ENCODE results near the gene LRRC41. TPM values are rescaled to one million over a fixed set of nuclear protein-coding genes. Genes with fewer than 3 reads are reported as not detected.

LRRC41 gene
- total RNA-seq, 2 experiments from 2014 or later: 36.8 to 48.8 TPM

GRCh38 chr1:46317323-46317722 lies 13.9 kb upstream of the LRRC41 start:
- ChIA-PET CTCF (ENCODE audit: unreplicated experiment) (interaction anchor here (1.0 kb wide), 1 partner anchor 14 kb away, joined by 4 read pairs; the partner anchor contains the start of genes LRRC41 and UQCRH), POLR2A (interaction anchor here (0.6 to 1.6 kb wide), 4 partner anchors 9 to 16 kb away, joined by 3 to 7 read pairs (median 4); no protein-coding TSS in a partner anchor)
- no peaks in the 10 kb centered on the region for H3K9me3 ChIP-seq (ENCODE audit: low read length)
- intact Hi-C loops (cut with micrococcal nuclease; ENCODE audit: unreplicated experiment): no loop called here
- no peak overlapping the region for H3K4me2 ChIP-seq (ENCODE audit: low read length)
- TF ChIP-seq, protein P1, sequence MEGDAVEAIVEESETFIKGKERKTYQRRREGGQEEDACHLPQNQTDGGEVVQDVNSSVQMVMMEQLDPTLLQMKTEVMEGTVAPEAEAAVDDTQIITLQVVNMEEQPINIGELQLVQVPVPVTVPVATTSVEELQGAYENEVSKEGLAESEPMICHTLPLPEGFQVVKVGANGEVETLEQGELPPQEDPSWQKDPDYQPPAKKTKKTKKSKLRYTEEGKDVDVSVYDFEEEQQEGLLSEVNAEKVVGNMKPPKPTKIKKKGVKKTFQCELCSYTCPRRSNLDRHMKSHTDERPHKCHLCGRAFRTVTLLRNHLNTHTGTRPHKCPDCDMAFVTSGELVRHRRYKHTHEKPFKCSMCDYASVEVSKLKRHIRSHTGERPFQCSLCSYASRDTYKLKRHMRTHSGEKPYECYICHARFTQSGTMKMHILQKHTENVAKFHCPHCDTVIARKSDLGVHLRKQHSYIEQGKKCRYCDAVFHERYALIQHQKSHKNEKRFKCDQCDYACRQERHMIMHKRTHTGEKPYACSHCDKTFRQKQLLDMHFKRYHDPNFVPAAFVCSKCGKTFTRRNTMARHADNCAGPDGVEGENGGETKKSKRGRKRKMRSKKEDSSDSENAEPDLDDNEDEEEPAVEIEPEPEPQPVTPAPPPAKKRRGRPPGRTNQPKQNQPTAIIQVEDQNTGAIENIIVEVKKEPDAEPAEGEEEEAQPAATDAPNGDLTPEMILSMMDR (conservative IDR thresholded peaks at IDR 0.05; ENCODE audit: low read length): no peak
- TF ChIP-seq EZH2phosphoT487 (IDR thresholded peaks at IDR 0.05; ENCODE audit: borderline replicate concordance, low read depth, low read length): no peak
- BruUV-seq (replicated peaks): no TSS peak
- no peak overlapping the region for H3K4me3 ChIP-seq (ENCODE audit: low read depth, low read length, poor library complexity, severe bottlenecking)
- no peaks in the 10 kb centered on the region for H3K9me2 ChIP-seq (ENCODE audit: insufficient read depth, low read length)
- H3K79me2 ChIP-seq (ENCODE audit: insufficient read depth, low read depth, low read length): no peaks in the 10 kb centered on the region
- DNase-seq (ENCODE audit: low spot score): no peak
- H3K27ac ChIP-seq (ENCODE audit: low read depth, low read length, poor library complexity, severe bottlenecking): no peak overlapping the region
- no peaks in the 10 kb centered on the region for H4K20me1 ChIP-seq (ENCODE audit: insufficient read depth, low read length)
- H2AFZ ChIP-seq (ENCODE audit: low read length): no peak overlapping the region
- peaks cover 56% of the 10 kb centered on the region for H3K36me3 ChIP-seq (ENCODE audit: insufficient read depth, low read length)
- no peaks in the 10 kb centered on the region for H3K4me1 ChIP-seq (ENCODE audit: insufficient read depth, low read length, poor library complexity, severe bottlenecking)

GRCh38 chr1:46315669-46316403 lies 12.4 kb upstream of the LRRC41 start:
- no peak overlapping the region for H3K4me3 ChIP-seq (ENCODE audit: low read depth, low read length, poor library complexity, severe bottlenecking)
- H2AFZ ChIP-seq (ENCODE audit: low read length): no peak overlapping the region
- intact Hi-C loops (cut with micrococcal nuclease; ENCODE audit: unreplicated experiment): no loop called here
- POLR2A ChIA-PET: interaction anchor here (0.7 kb wide), 1 partner anchor 13 kb away, joined by 3 read pairs; no protein-coding TSS in a partner anchor
- H3K4me2 ChIP-seq (ENCODE audit: low read length): no peak overlapping the region
- CTCF ChIA-PET (ENCODE audit: unreplicated experiment): no interaction called here
- TF ChIP-seq, protein P1 (conservative IDR thresholded peaks at IDR 0.05; ENCODE audit: low read length): no peak
- TF ChIP-seq EZH2phosphoT487 (IDR thresholded peaks at IDR 0.05; ENCODE audit: borderline replicate concordance, low read depth, low read length): no peak
- TSS peak; percentile 43 for BruUV-seq (replicated peaks)
- DNase-seq (ENCODE audit: low spot score): no peak
- H3K36me3 ChIP-seq (ENCODE audit: insufficient read depth, low read length): peaks cover 71% of the 10 kb centered on the region
- H3K9me3 ChIP-seq (ENCODE audit: low read length): no peaks in the 10 kb centered on the region
- H3K9me2 ChIP-seq (ENCODE audit: insufficient read depth, low read length): no peaks in the 10 kb centered on the region
- H3K4me1 ChIP-seq (ENCODE audit: insufficient read depth, low read length, poor library complexity, severe bottlenecking): no peaks in the 10 kb centered on the region
- no peaks in the 10 kb centered on the region for H3K79me2 ChIP-seq (ENCODE audit: insufficient read depth, low read depth, low read length)
- no peak overlapping the region for H3K27ac ChIP-seq (ENCODE audit: low read depth, low read length, poor library complexity, severe bottlenecking)
- no peaks in the 10 kb centered on the region for H4K20me1 ChIP-seq (ENCODE audit: insufficient read depth, low read length)

- peaks cover 30% of the 10 kb centered on the region for H3K4me1 ChIP-seq (ENCODE audit: insufficient read depth, low read length, poor library complexity, severe bottlenecking)
- peaks cover 17% of the 10 kb centered on the region for H4K20me1 ChIP-seq (ENCODE audit: insufficient read depth, low read length)
- no peaks in the 10 kb centered on the region for H3K9me2 ChIP-seq (ENCODE audit: insufficient read depth, low read length)
- DNase-seq (ENCODE audit: low spot score): no peak
- no peak overlapping the region for H3K4me3 ChIP-seq (ENCODE audit: low read depth, low read length, poor library complexity, severe bottlenecking)
- peaks cover 93% of the 10 kb centered on the region for H3K36me3 ChIP-seq (ENCODE audit: insufficient read depth, low read length)
- TF ChIP-seq EZH2phosphoT487 (IDR thresholded peaks at IDR 0.05; ENCODE audit: borderline replicate concordance, low read depth, low read length): no peak
- TF ChIP-seq, protein P1 (conservative IDR thresholded peaks at IDR 0.05; ENCODE audit: low read length): no peak
- ChIA-PET CTCF (ENCODE audit: unreplicated experiment) (no interaction called here), POLR2A (interaction anchor here (0.6 to 1.9 kb wide), 2 partner anchors 16 to 460 kb away, joined by 3 to 8 read pairs; no protein-coding TSS in a partner anchor)
- no peak overlapping the region for H3K4me2 ChIP-seq (ENCODE audit: low read length)
- no TSS peak for BruUV-seq (replicated peaks)
- intact Hi-C loops (cut with micrococcal nuclease; ENCODE audit: unreplicated experiment): no loop called here
- no peak overlapping the region for H3K27ac ChIP-seq (ENCODE audit: low read depth, low read length, poor library complexity, severe bottlenecking)
- H3K9me3 ChIP-seq (ENCODE audit: low read length): no peaks in the 10 kb centered on the region
- H2AFZ ChIP-seq (ENCODE audit: low read length): no peak overlapping the region
- H3K79me2 ChIP-seq (ENCODE audit: insufficient read depth, low read depth, low read length): peaks cover 47% of the 10 kb centered on the region
These were observed 6.9 kb upstream of the LRRC41 start for GRCh38 chr1:46310321-46310720.

Data from OCI-LY7 (cell line).